AG04449 (cell line): ENCODE data around the gene NLGN3.

Experiments used
- CTCF ChIA-PET: fragments of 350-600 bp; formaldehyde crosslinking; extraction: SDS; loops from one replicate; lab custom pipeline; 2021; ENCODE audit warnings: antibody characterized with exemption; lab: Yijun Ruan, JAX
- POLR2A ChIA-PET: fragments of 400-600, 350-600 bp; formaldehyde crosslinking; extraction: SDS; loops from one replicate; lab custom pipeline; 2020; ENCODE audit warnings: antibody characterized with exemption, inconsistent platforms; lab: Yijun Ruan, JAX
- DNase-seq: peaks from one replicate; pipeline ENCODE4 v3.0.0-alpha.2; 2010; ENCODE audit warnings: low read depth, low spot score
- H3K4me3 ChIP-seq: 2 replicates; pipeline ENCODE4 v1.5.1; 2011; ENCODE audit warnings: low read depth, mild to moderate bottlenecking, control low read depth, low read length
- CTCF ChIP-seq: IDR thresholded peaks from one replicate; pipeline ENCODE4 v1.5.1; 2011; ENCODE audit warnings: mild to moderate bottlenecking, moderate library complexity, low read length, control low read depth, inconsistent platforms; ENCODE audit not compliant: insufficient read depth; ENCODE audit errors: missing control alignments

The NLGN3 gene

DNA sequence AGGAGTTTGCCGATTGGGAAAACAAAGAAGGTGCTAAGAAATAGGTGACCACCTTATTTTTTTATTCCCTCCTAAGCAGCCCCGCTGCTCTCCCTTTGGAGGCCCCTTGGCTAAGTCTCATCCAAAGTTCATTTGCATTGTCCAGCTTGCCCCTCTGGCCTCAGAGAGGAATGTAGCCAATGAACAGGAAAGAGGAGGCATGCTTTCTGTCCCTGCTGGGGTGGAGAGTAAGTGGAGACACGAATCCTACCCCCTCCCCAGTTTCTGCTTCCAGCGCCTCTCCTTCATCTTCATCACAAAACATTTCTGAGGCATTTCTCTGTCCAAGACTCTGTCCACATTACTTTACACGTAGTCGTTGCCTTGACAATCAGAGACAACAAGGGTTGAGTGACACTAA is 38.7 kb downstream of the NLGN3 start:
- no peak overlapping the region for H3K4me3 ChIP-seq
- POLR2A ChIA-PET, result interaction anchor here (0.8 kb wide), 1 partner anchor 71 kb away, joined by 3 read pairs; no protein-coding TSS in a partner anchor
- no peak for DNase-seq
- CTCF ChIA-PET, result interaction anchor here (1.4 to 7.7 kb wide), 3 partner anchors 13 to 731 kb away, joined by 3 to 90 read pairs (median 3); no protein-coding TSS in a partner anchor
- no peak for TF ChIP-seq CTCF

- POLR2A ChIA-PET, result no interaction called here
Observed at GRCh38 chrX:71184092-71184491, 39.5 kb downstream of the NLGN3 start.

DNA sequence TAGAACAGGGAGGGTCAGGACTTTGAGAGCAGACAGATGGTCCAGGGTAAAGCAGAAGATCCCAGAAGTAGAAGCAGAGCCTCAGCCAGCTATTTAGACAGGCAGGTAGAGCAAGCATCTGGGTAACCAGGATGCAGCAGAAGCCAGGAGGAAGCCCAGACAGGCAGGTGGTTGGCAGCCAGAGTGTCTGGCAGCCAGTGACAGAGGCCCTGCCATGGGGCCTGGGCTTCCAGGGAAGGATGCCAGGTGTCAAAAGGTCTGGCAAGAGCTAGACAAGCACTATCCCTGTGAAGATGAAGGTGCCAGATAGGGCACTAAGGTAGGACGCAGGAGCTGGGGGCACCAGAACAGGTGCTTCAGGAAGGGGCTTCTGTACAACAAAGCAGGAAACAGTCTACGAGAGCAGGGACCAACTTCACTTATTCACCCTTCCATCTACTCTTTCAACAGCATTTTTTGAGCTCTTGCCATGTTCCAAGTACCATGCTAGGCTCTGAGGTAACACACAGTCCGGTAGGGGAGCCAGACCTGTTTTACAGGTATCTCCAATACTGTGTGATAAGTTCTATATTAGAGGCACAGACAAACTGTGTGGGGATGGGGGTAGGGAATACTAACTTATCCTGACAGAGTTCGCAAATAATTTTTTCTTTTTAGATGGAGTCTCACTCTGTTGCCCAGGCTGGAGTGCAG is 40.3 kb downstream of the NLGN3 start:
- no peak for TF ChIP-seq CTCF
- DNase-seq, result no peak
- ChIA-PET POLR2A (no interaction called here), CTCF (no interaction called here)
- no peak overlapping the region for H3K4me3 ChIP-seq

More at GRCh38 chrX:71184092-71184491, 39.5 kb downstream of the NLGN3 start:
- no peak overlapping the region for H3K4me3 ChIP-seq
- DNase-seq, result no peak
- CTCF ChIA-PET, result interaction anchor here (1.4 kb wide), 1 partner anchor 732 kb away, joined by 3 read pairs; no protein-coding TSS in a partner anchor
- TF ChIP-seq CTCF, result no peak

- no peak overlapping the region for H3K4me3 ChIP-seq
- no peak for TF ChIP-seq CTCF
- DNase-seq, result no peak
- CTCF ChIA-PET, result interaction anchor here (1.2 kb wide), 1 partner anchor 10 kb away, joined by 4 read pairs; no protein-coding TSS in a partner anchor
- POLR2A ChIA-PET, result no interaction called here
Observed at GRCh38 chrX:71191248-71191647, 46.6 kb downstream of the NLGN3 start.

DNA sequence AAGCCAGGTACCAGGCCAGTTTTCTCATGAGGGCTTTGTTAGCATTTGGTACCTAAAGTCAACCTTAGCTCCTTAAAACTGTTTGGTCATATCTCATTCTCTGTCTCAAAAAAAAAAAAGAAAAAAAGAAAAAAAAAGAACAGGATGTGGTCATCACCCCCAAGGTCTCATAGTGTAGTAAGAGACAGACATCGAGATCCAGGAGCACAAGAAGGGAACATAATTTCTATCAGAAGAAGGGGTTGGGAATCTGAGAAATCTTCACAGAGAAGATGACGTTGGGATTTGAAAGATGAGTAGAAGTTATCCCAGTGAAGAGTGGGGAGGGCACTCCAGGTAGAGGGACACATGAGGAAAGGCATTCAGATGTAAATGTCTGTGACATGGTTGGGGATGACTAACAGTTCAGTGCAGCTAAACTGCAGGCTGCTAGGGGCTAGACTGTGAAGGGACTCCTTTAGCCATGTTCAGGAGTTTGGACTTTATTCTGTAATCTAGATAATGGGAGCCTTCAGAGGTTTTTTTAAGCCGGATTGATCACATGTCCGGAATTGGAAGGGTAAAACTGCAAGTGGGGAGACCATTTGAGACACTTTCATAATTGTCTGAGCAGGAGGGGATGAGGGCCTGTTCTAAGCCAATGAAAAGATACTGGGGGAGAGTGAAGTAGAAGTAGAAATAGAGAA is 51.5 kb downstream of the NLGN3 start:
- H3K4me3 ChIP-seq, result no peak overlapping the region
- no peak for DNase-seq
- ChIA-PET CTCF (interaction anchor here (1.0 kb wide), 1 partner anchor 13 kb away, joined by 3 read pairs; no protein-coding TSS in a partner anchor), POLR2A (interaction anchor here (0.8 kb wide), 1 partner anchor 14 kb away, joined by 3 read pairs; no protein-coding TSS in a partner anchor)
- TF ChIP-seq CTCF, result no peak

GRCh38 chrX:71198066-71198465 is 53.4 kb downstream of the NLGN3 start:
- CTCF ChIA-PET, result no interaction called here
- TF ChIP-seq CTCF, result no peak
- no peak for DNase-seq
- no peak overlapping the region for H3K4me3 ChIP-seq
- POLR2A ChIA-PET, result interaction anchor here (0.8 kb wide), 1 partner anchor 16 kb away, joined by 4 read pairs; no protein-coding TSS in a partner anchor
